ENCODE results near the gene MBD1.
"Not testable (repeated sequence)": the region's sequence is repeated elsewhere in the genome, so short reads cannot be mapped to it uniquely, and the experiment has no call there.

The MBD1 gene, protein sequence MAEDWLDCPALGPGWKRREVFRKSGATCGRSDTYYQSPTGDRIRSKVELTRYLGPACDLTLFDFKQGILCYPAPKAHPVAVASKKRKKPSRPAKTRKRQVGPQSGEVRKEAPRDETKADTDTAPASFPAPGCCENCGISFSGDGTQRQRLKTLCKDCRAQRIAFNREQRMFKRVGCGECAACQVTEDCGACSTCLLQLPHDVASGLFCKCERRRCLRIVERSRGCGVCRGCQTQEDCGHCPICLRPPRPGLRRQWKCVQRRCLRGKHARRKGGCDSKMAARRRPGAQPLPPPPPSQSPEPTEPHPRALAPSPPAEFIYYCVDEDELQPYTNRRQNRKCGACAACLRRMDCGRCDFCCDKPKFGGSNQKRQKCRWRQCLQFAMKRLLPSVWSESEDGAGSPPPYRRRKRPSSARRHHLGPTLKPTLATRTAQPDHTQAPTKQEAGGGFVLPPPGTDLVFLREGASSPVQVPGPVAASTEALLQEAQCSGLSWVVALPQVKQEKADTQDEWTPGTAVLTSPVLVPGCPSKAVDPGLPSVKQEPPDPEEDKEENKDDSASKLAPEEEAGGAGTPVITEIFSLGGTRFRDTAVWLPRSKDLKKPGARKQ

DNA sequence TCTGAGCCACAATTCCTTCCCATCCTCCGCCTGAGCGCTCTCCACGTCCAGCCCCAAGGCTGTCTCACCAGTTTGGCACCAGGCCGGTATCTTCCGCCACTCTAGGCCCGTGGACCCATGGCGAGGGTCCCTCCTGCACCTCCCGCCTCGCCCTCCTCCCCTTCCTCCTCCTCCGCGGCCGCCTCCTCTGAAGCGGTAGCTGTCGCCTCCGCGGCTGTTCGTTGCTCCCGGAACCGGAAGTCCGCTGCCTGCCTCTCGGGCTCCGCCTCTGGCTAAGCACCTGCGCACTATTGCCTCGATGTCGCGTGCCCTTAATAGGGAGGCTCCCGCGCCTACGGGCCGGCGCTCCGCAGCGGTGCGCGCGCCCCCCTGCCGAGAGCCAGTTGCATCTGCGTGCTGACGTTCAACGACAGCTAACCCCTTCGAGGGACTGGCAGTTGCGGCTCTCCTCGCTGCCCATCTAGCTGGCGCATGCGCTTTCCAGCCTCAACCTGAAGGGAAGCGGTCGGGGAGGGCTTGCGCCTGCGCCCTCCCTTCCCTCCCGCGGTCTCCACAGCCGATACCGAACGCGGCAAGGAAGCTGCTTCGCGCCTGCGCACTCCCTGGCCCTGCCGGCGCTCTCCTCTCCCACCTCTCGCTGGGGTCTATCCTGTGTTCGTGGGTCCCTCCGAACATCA lies at the start of gene MBD1:
TSS of gene MBD1 (minus strand) at position 229 of the 677 bp plus-strand sequence. CDS start 1,531 bp downstream, outside the sequence.
- peak; percentile 83 for DNase-seq

DNA sequence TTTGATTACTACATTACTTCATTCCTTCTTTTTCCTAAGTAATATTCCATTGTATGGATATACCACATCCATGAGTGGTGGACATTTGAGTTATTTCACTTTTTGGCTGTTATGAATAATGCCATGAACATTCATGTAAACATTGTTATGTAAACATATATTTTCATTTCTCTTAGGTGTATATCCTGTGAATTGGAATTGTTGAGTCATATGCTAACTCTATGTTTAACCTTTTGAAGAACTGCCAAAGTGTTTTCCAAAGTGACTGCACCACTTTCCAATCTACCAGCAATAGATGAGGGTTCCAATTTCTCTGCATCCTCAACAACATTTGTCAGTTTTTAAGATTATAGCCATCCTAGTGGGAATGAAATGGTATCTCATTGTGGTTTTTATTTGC lies 48.9 kb upstream of the MBD1 start:
- DNase-seq = no peak

DNA sequence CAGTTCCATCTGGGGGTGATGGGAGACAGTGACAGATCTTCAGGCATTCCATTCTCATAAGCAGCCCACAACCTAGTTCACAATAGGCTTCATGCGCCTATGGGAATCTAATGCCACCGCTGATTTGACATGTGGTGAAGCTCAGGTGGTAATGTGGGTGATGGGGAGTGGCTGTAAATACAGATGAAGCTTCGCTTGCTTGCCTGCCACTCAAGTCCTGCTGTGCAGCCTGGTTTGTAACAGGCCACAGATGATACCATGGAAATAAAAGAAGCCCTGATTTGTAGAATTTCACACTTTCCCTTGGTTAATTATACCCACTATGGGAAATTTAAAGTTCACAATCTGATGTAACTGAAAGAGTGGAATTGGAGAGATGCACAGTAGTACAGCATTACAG lies 46.7 kb upstream of the MBD1 start:
- DNase-seq = no peak

DNA sequence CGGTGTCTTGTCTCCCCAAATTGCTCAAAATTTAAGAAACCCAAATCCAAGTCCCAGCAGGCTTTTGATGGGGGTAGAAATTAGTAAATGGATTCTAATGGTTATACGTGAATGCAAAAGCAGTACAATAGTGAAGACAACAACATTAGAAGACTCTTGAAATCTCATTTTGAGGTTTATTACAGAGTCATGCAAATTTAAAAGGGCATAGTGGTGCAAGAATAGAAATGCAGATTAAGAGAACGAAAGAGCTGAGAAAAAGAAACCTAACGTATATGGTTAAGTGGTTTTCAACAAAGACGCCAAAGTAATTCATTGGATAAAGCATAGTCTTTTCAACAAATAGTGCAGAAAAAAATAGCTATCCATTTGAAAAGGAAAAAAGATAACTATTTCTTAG lies 39.4 kb upstream of the MBD1 start:
- no peak for DNase-seq

DNA sequence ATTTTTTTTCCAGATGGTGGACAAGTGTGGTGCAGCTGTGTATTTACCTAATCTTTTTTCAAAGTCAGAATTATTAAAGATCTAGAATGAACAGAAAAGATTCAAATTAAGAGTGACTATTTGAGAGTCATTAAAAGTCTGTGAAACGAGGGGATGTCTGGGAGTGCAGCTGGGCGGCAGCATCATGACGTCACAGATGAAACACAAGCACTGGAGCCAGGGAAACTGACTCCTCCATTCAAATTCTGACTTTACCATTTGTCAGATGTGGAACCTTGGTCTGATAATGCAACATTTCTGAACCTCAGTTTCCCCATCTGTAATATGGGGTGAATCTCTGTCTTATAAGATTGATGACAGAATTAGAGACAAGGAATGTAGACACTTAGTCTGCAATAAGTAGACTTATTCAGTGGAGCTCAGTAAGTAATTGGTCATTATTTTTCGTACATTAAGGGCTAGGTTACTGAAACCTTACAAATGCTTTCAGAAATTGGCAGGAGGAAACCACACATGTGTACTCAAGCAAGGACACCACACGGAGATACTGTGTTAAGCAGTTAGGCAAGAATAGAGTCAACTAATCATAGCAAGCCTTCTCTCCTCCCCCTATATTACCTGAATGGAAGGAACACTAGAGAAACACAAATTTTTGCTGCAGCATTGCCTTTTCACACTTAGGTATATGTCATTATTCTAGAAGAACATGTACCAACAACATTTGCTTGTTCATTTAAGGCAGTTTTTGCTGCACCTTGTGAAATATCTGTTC lies 34.0 kb upstream of the MBD1 start:
- DNase-seq = no peak

DNA sequence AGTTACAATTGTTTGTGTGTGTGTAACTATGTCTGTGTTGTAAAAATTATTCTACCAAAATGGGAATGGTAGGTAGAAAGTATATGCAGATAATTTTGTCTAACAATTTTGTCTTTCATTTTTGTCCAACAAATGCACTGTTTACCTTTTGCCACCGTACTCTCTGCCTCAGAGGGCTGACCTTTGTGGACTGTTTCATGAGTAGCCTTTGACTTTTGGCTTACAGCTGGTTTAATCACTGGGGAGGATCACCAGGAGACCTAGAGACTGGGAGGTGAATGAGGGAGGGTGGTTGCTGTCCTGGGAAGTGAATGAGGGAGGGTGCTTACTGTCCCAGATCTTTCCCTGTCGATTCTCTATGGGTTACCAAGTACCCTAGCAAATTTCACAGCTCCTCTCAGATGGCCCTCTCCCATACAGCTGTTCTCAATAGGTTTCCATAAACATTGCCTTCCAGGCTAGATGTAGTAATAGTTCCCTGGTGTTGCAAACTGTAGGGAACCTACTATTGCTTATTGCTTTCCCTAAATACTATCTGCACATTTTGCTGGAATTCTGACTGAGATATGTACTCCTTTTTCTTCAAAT lies 32.6 kb upstream of the MBD1 start:
- DNase-seq = no peak

DNA sequence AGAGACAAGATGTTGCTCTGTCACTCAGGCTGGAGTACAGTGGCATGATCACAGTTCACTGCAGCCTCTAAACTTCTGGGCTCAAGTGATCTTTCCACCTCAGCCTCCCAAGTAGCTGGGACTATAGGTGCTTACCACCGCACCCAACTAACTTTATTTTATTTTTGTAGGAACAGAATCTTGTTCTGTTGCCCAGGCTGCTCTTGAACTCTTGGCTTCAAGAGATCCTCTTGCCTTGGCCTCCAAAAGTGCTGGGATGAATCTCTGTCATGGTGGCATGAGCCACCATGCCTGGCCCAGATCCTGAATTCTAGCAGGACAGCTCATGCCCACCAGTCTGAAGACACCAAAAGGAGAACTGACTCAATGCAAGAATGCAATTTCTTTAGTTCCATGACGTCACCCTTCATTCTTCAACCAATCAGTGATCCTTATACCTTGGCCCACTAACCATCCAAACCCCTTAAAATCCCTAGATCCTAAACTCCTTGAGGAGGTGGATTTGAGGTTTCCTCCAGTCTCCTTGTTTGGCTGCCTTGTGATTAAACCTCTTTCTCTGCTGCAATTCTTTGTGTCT lies 31.8 kb upstream of the MBD1 start:
- DNase-seq = no peak

DNA sequence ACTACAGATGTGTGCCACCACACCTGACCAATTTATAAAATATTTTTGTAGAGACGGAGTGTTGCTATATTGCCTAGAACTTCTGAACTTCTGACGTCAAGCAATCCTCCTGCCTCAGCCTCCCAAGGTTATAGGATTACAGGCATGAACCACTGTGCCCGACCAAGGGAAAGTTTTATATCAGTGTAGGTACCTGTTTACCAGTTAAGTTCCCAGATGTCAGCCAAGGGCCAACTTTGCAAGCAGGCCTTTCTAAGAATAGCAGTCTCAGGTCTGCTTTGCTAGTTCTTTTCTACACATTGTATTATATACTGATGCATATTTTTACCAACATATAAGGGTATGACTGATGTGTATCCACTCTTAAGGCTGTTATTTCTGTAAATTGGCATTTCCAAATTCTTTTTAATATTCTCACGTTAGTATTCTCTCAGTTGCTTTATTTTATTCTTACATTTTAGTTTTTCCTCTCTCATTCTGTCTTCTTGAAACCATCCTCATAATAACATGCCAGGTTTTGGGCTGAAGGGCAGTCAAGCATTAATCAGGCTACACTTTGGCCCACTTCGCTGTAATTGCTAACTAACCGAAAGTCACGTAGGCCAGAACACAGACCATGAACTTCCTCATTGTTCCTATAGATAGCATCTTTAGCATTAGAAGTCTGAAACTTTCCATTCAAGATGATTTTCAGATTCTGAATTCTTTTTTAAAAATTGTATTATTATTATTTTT lies 31.1 kb upstream of the MBD1 start:
- DNase-seq = no peak

DNA sequence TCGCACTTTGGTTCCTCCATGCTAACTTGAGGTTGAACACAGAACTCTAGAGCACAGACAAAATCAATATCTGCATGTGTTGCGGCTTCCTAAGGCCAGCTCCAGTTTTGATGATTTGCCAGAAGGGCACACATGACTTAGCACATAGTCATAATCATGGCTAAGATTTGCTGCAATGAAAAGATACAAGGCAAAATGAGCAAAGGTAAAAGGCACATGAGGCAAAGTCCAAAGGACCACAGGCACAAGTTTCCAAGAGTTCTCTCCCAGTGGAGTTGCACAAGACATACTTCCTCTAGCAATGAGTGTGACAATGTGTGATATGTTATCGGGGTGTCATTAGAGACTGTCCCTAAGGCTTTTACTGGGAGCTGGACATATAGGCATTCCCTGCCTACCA lies 30.3 kb upstream of the MBD1 start:
- DNase-seq = no peak

DNA sequence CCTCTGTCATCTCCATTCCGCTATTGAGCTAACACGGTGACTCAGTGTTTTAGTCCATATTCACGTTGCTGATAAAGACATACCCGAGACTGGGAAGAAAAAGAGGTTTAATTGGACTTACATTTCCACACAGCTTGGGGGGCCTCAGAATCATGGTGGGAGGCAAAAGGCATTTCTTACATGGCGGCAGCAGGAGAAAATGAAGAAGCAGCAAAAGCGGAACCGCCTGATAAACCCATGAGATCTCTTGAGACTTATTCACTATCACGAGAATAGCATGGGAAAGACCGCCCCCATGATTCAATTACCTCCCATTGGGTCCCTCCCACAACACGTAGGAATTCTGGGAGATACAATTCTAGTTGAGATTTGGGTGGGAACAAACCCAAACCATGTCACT lies 28.8 kb upstream of the MBD1 start:
- no peak for DNase-seq

DNA sequence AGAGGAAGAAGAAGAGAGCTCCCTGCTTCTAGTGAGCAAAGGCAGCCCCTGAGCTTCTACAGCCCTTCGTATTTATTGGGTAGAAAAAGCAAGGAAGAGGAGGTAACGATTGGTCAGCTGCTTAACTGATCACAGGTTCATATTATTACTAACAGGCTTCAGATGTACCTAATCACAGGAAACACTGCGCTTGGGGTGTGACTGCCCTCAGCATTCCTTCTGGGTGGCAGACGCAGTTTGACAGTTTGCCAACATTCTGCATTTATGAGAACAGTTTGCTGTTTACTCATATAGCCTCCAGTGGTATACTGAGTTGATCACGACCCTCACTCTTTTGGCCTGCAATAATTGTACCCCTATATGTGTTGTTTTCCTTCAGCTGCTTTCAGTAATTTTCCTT lies 27.5 kb upstream of the MBD1 start:
- DNase-seq = not testable (repeated sequence)

DNA sequence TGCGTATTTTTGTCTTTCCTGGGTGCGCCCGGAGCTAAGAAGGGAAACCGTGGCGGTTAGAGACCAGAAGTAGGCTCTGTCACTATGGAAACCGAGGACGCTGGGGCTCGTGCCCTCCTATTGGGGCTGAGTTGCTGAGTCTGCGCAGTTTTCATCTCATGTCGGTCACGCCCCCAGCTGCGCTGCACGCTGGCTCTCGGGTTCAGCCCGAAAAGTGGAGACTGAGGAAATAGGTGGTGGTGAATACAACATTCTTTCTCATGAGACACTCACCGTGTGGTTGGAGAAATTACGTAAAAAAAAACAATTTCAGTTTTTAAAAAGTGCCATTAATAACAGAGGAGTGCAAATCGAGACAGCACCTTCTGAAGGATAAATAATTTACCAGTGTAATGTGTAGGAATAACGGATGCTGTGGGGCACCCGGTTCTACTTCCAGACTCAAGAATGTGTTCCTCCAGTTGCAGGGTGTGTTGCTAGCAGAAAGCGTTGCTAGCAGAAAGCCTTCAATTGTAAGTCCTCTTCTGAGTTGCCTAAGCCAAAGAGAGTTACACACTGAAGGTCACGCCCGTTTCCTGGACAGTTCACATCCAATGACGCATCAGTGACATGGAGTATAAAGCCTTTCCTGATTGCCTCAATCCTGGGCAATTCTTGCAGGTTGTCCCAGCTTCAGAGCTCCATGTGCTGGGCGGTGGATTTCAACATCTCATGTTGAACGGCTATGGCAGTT lies 26.6 kb upstream of the MBD1 start:
- peak; percentile 7 for DNase-seq

DNA sequence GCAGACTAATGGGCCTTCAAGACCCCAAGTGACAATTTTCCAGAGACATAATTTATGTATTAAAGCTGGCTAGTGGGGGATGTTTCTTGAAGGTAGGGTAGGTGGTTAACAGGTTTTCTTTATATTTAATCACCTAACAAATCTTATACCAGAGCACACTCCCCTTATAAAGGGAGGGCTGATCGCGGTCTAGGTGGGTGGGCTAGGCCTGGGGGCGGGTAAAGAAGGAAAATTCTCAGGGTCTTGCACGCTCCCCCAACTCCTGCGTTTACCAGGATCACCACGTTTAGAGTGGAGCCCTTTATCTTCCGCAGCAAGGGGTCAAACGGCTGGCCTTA lies 26.0 kb upstream of the MBD1 start:
- no peak for DNase-seq

DNA sequence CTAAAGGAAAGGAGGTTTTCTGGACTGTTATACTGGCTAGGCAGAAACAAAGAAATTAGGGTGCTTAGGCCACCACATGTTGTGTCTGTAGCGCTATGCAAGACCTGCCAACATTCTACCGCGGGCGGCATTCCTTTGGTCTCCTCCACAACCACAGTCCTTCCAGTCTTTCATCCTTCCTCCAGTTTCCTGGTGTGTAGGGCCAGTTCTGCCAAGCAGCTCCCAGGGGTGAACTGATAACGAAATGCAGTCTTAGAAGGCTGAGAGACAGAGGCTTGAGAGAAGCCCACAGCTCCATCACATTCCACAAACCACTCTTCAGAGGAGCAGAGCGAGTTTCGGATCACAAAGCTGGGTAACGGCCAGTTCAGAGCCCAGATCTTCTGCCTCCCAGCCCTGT lies 25.6 kb upstream of the MBD1 start:
- no peak for DNase-seq

DNA sequence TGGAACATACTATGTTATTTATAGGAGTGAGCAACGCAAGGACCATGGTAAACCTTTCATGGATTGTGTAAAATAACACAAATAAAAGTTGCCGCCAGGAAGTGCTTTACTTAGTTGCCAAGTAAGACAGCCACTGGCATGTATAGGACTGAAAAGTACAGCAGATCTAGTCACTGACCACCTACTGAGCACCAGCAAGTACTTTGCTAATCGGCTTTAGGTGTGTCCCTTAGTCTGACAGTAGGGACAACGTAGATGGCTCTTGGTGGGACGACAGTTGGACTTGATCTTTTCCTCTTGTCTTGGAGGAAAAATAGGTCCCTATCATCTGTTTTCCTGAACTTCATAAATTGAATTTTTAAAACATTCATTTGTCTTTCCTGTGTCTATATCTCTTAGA lies 19.8 kb upstream of the MBD1 start:
- no peak for DNase-seq

DNA sequence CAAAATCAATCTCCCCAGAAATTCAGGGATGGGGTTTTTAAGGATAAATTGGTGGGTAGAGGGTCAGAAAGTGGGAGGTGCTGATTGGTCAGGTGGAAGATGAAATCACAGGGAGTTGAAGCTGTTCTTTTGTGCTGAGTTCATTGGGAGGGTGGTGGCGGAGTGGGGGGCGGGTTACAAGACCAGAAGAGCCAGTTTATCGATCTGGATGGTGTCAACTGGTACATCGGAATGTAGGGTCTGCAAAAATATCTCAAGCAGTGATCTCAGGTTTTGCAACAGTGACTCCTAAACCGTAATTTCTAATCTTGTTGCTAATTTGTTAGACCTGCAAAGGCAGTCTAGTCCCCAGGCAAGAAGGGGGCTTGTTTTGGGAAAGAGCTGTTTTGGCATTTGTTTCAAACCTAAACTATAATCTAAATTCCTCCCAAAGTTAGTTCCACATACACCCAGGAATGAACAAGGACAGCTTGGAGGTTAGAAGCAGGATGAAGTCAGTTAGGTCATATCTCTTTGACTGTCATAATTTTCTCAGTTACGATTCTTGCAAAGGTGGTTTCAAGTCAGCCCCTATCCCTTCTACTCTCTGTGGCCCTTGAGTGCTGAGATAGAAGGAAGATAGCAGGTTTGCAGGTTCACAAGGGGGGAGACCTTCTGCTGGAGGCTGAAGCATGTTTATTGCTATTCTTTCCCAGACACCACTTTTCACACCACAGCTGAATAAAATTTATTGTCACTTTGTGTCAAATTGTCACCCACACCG lies 18.5 kb upstream of the MBD1 start:
- no peak for DNase-seq

DNA sequence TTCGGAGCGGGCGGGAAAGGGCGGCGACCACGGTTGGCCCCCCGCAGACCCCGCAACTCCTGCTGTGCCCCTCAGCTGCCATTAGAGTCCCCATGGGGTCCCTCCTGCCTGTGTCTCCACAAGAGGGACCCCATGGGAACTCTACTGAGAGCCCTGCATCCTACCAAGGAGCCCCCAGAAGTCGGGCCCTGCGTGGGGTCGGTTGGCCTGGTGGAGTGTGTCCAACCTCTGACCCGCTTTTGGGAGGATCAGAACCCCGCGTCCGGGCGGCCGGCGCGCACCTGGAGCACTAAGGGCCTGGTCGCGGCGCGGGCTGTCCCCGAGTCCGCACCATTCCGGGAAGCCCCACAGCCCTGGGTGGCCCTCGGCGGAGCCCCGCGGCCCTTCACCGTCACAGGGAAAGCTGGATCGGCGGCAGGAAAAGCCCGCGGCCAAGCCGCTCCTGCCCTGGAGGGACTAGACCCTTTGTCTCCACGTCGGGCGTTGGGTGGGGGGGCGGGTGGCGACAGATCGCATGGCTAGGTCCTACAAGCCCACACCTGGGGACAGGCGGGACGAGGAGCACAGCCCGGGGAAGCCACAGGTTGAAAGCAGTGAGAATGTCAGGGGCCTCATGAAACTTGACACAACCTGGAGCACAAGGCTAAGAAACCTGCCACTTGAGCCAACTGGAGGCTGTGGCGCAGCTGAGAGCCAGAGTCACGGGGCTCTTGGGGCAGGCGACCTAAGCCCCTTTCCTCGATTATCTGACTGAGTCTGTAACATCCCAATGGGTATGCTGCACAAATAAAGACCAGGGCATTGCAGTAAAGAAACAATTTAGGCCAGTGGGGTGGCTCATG lies 17.3 kb upstream of the MBD1 start:
- DNase-seq = no peak

DNA sequence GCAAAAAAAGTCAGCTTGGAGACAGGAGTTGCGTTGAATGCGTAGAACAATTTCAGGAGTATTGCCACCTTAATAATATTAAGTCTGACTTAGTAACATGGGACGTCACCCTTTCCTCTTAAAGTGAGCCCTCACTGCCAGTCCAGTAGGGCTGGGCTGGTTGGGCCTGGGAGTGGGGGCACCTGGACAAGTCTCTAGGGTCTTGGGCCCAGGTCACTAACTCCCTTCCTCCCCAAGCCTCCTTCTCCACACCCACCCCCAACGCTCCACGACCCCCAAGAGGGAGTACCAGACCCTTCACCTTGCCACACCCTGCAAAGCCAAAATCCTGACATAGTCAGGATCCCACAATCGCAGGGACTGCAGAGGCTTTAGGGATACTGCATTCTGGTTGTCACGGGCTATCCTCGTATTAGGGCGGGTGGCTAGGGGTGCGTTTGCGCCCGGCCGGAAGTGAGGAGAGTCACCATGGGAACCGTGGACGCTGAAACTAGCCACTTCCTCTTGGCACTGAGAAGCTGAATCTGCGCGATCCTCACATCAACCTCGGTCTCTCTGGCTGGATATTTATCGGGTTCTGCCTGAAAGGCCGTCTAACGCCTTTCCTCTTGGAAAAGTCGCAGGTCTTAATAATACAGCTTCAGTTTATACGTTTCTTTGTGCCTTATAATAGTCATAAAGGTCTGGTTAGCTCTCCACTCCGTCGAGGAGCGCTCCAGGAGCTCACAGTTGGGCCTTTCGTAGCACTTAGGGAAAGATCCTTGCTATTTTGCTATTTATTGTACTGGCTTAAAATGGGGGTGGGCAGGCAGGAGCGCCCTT lies 16.5 kb upstream of the MBD1 start:
- DNase-seq = peak; percentile 15

DNA sequence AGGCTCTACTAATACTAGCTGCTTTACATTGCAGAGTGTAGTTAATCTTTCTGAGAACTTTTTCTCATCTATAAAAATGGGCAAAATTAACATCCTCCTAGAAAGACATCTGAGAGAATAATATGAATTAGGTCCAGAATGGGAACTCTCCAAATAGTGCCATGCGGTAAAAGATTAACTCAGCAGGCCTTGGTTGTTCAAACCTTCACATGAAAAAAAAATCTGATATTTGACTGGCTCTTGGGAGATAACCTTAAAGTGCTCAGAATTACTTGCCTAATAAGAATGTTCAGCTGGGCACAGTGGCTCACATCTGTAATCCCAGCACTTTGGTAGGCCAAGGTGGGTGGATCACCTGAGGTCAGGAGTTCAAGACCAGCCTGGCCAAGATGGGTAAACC lies 11.7 kb upstream of the MBD1 start:
- no peak for DNase-seq

Measured in NCI-H2081 treated with DMSO at 0.1 percent for 48 hours (cell line).